Keratinocyte (primary cell): ENCODE results near the gene OS9.
"Not testable (repeated sequence)": the region's sequence is repeated elsewhere in the genome, so short reads cannot be mapped to it uniquely, and the experiment has no call there.

Experiments
- EZH2 ChIP-seq: IDR thresholded peaks from one replicate; pipeline ENCODE4 v1.6.1; 2012; ENCODE audit warnings: inconsistent platforms, mild to moderate bottlenecking, low read length, moderate library complexity
- TF ChIP-seq, protein P1 (sequence below), 3 experiments: IDR thresholded peaks in 1 of 3; conservative IDR thresholded peaks in 1 of 3; optimal IDR thresholded peaks in 1 of 3; 2 replicates in 2 of 3; 3 replicates in 1 of 3; pipeline versions ENCODE3 to v1.5.1; 2011; ENCODE audit warnings: low read length in 3 of 3, mild to moderate bottlenecking in 3 of 3, moderate library complexity in 2 of 3, control low read depth in 1 of 3, inconsistent platforms in 1 of 3; ENCODE audit not compliant: insufficient read depth in 2 of 3; ENCODE audit errors: extremely low read depth in 1 of 3

DNA sequence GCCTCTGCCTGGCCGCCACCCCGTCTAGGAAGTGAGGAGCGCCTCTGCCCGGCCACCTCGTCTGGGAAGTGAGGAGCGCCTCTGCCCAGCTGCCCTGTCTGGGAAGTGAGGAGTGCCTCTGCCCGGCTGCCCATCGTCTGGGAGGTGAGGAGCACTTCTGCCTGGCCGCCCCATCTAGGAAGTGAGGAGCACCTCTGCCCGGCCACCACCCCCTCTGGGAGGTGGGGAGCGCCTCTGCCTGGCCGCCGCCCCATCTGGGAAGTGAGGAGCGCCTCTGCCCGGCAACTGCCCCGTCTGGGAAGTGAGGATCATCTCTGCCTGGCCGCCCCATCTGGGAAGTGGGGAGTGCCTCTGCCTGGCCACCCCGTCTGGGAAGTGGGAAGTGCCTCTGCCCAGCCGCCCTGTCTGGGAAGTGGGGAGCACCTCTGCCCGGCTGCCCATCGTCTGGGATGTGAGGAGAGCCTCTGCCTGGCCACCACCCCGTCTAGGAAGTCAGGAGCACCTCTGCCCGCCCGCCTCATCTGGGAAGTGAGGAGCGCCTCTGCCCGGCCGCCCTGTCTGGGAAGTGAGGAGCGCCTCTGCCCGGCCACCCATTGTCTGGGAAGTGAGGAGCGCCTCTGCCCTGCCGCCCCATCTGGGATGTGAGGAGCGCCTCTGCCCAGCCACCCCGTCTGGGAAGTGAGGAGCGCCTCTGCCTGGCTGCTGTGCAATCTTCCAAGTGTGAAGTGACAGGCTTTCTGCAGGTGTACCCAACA lies 28.7 kb upstream of the OS9 start:
- TF ChIP-seq, protein P1, sequence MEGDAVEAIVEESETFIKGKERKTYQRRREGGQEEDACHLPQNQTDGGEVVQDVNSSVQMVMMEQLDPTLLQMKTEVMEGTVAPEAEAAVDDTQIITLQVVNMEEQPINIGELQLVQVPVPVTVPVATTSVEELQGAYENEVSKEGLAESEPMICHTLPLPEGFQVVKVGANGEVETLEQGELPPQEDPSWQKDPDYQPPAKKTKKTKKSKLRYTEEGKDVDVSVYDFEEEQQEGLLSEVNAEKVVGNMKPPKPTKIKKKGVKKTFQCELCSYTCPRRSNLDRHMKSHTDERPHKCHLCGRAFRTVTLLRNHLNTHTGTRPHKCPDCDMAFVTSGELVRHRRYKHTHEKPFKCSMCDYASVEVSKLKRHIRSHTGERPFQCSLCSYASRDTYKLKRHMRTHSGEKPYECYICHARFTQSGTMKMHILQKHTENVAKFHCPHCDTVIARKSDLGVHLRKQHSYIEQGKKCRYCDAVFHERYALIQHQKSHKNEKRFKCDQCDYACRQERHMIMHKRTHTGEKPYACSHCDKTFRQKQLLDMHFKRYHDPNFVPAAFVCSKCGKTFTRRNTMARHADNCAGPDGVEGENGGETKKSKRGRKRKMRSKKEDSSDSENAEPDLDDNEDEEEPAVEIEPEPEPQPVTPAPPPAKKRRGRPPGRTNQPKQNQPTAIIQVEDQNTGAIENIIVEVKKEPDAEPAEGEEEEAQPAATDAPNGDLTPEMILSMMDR (optimal IDR thresholded peaks at IDR 0.05 in 1 of 3, IDR thresholded peaks at IDR 0.05 in 1 of 3, conservative IDR thresholded peaks at IDR 0.05 in 1 of 3; ENCODE audit: extremely low read depth in 1 of 3, insufficient read depth in 2 of 3, low read length in 3 of 3) = not testable (repeated sequence)
- TF ChIP-seq EZH2 = not testable (repeated sequence)
